Activated CD8-positive, alpha-beta T cell treated with anti-CD3 and anti-CD28 coated beads for 36 hours (primary cell): ENCODE measurements around the gene SV2A. TPM values are rescaled to one million over a fixed set of nuclear protein-coding genes. Genes with fewer than 3 reads are reported as not detected.

Experiments used
- ATAC-seq: fragments of 200-7000 bp; cut with Tn5 transposase; one replicate; pipeline ENCODE4 v1.10.0; 2021; ENCODE audit warnings: mild to moderate bottlenecking, moderate library complexity
- CTCF ChIA-PET: fragments of 350-600 bp; sonication (Branson Sonifier 250); formaldehyde crosslinking; loops from one replicate; lab custom pipeline; 2021; ENCODE audit warnings: antibody characterized with exemption; lab: Charles Lee
- POLR2A ChIA-PET: fragments of 350-600 bp; sonication (Branson Sonifier 250); formaldehyde crosslinking; loops from one replicate; lab custom pipeline; 2021; ENCODE audit warnings: antibody characterized with exemption; lab: Charles Lee
- DNase-seq: peaks from one replicate; pipeline ENCODE4 v3.0.0-alpha.2; 2020
- H3K27ac Mint-ChIP-seq: one replicate; pipeline ENCODE4 v1.8.0; 2021; ENCODE audit warnings: mild to moderate bottlenecking, mixed read lengths
- H3K27me3 Mint-ChIP-seq: one replicate; pipeline ENCODE4 v1.8.0; 2021; ENCODE audit warnings: mixed read lengths
- H3K36me3 Mint-ChIP-seq: one replicate; pipeline ENCODE4 v1.8.0; 2021; ENCODE audit warnings: low read depth, mixed read lengths
- H3K4me1 Mint-ChIP-seq: one replicate; pipeline ENCODE4 v1.8.0; 2021; ENCODE audit warnings: low read depth, mixed read lengths
- H3K4me3 Mint-ChIP-seq: one replicate; pipeline ENCODE4 v1.8.0; 2021; ENCODE audit warnings: mild to moderate bottlenecking, moderate library complexity, mixed read lengths
- H3K9me3 Mint-ChIP-seq: one replicate; pipeline ENCODE4 v1.8.0; 2021; ENCODE audit warnings: mixed read lengths
- intact Hi-C: fragments of 100-400 bp; cut with micrococcal nuclease; formaldehyde crosslinking; loops from one replicate; pipeline ENCODE4 v1.10.0; 2022
- total RNA-seq, 2 experiments: library from RNA; stranded (reverse); gene quantifications; one replicate each; pipeline ENCODE4 v1.2.3, GENCODE V29; 2021
- TF ChIP-seq, protein P1 (sequence below): fragments of 200-600 bp; IDR thresholded peaks from one replicate; pipeline ENCODE4 v1.8.0; 2022; ENCODE audit warnings: antibody characterized with exemption, mild to moderate bottlenecking

SV2A gene
- total RNA-seq, 2 experiments from 2014 or later: 8.2 to 9.1 TPM

DNA sequence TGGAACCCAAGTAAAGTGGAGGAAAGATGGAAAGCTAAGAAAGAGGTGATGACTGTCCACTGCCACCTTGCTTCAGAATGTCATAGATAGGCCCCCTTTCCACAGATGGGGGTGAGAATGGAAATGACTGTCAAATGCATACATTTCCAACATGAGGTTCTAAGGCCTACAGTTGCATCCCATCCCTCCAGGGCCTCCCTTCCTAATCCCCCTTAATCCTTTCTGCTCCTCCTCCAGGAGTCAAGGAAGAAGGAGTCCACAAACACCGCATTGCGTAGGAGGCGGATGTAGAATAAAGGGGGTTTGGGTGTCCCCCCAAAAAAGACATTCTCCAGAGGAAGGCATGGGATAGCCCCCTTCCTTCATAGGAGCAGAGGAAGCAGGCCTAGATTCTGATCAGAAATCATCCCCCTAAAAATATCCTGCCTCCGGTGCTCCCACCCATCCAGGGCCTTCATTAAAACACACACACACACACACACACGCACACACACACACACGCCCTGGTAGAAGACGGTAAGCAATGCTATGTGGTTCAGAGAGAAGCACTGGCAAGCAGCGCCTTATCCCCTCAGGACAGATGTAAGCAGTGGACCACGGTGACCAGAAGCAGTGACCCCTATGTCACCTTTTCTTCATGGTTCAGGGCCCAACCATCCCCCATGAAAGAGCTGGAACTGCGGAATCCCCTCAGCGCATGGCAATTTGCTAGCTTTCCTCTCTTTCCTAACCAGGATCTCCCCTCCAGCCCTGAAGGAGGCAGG lies 2.0 kb downstream of the SV2A start:
- Mint-ChIP-seq H3K4me3 (peak overlapping the region; percentile 81), H3K9me3 (no peaks in the 10 kb centered on the region), H3K36me3 (no peaks in the 10 kb centered on the region), H3K27ac (peak overlapping the region; percentile 6), H3K27me3 (no peaks in the 10 kb centered on the region), H3K4me1 (peaks cover 33% of the 10 kb centered on the region)
- DNase-seq: no peak
- intact Hi-C loops: no loop called here
- ChIA-PET POLR2A (interaction anchor here (1.3 to 7.6 kb wide), 4 partner anchors 10 to 319 kb away, joined by 3 to 61 read pairs (median 5); a partner anchor contains a TSS), CTCF (interaction anchor here (0.7 to 1.6 kb wide), 4 partner anchors 47 to 271 kb away, joined by 3 read pairs; no protein-coding TSS in a partner anchor)
- TF ChIP-seq, protein P1, sequence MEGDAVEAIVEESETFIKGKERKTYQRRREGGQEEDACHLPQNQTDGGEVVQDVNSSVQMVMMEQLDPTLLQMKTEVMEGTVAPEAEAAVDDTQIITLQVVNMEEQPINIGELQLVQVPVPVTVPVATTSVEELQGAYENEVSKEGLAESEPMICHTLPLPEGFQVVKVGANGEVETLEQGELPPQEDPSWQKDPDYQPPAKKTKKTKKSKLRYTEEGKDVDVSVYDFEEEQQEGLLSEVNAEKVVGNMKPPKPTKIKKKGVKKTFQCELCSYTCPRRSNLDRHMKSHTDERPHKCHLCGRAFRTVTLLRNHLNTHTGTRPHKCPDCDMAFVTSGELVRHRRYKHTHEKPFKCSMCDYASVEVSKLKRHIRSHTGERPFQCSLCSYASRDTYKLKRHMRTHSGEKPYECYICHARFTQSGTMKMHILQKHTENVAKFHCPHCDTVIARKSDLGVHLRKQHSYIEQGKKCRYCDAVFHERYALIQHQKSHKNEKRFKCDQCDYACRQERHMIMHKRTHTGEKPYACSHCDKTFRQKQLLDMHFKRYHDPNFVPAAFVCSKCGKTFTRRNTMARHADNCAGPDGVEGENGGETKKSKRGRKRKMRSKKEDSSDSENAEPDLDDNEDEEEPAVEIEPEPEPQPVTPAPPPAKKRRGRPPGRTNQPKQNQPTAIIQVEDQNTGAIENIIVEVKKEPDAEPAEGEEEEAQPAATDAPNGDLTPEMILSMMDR: no peak
- no peak for ATAC-seq

DNA sequence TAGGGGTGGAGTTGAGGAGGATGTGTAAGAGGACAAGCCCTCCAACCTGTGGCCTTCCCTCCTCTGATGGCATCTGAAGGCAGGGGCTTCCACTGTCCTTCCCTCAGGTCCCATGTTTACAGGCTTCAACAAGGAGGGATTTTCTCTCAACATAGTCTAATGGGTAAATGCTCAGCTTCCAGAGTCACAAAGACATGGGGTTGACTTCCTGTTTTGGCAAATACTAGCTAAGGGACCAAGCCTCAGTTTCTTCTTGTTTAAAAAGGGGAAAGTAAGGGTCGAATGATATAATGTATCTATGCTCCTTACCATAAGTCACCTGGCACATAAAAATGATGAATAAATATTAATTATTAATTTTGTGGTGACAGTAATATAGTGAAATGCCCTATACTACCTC lies 3.1 kb downstream of the SV2A start:
- no peaks in the 10 kb centered on the region for H3K27me3 Mint-ChIP-seq
- no peak for ATAC-seq
- TF ChIP-seq, protein P1: no peak
- H3K9me3 Mint-ChIP-seq: no peaks in the 10 kb centered on the region
- peaks cover 33% of the 10 kb centered on the region for H3K4me1 Mint-ChIP-seq
- H3K27ac Mint-ChIP-seq: no peak overlapping the region
- intact Hi-C loops: no loop called here
- ChIA-PET POLR2A (interaction anchor here (0.6 to 7.6 kb wide), 3 partner anchors 9 to 149 kb away, joined by 3 to 61 read pairs (median 7); a partner anchor contains a TSS), CTCF (interaction anchor here (1.1 to 1.4 kb wide), 2 partner anchors 26 to 273 kb away, joined by 3 to 4 read pairs; a partner anchor contains a TSS)
- no peaks in the 10 kb centered on the region for H3K36me3 Mint-ChIP-seq
- DNase-seq: no peak
- no peak overlapping the region for H3K4me3 Mint-ChIP-seq

DNA sequence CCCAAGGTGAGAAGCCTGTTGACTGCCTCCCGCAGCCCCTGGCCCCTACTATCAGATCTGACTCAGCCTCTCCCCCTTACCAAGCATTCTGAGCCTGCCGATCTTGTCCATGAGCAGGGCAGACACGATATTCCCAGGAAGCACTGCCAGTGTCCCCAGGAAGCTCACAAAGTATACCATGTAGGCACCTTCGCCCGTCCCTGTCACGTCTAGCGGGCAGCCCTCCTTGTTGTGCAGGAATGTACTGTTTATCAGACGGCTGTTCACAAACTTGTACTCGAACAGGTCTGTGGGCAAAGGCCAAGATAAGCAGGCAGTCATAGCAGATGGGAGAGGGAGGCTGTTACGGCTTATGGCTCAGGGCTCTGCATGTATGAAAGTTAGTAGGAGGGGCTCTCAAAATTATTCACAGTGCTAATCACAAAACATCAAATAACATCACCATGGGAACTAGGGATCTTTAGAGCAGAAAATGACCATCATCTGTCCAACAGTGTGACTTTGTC lies 11.0 kb downstream of the SV2A start:
- no peak for ATAC-seq
- no peaks in the 10 kb centered on the region for H3K9me3 Mint-ChIP-seq
- H3K36me3 Mint-ChIP-seq: peaks cover 7% of the 10 kb centered on the region
- DNase-seq: no peak
- ChIA-PET POLR2A (interaction anchor here (0.7 to 2.1 kb wide), 3 partner anchors 9 to 19 kb away, joined by 3 to 7 read pairs (median 6); a partner anchor contains a TSS), CTCF (interaction anchor here (0.8 kb wide), 1 partner anchor 19 kb away, joined by 3 read pairs; a partner anchor contains a TSS)
- no peak overlapping the region for H3K27ac Mint-ChIP-seq
- intact Hi-C loops: no loop called here
- H3K27me3 Mint-ChIP-seq: no peaks in the 10 kb centered on the region
- H3K4me3 Mint-ChIP-seq: no peak overlapping the region
- TF ChIP-seq, protein P1: no peak
- H3K4me1 Mint-ChIP-seq: no peaks in the 10 kb centered on the region

DNA sequence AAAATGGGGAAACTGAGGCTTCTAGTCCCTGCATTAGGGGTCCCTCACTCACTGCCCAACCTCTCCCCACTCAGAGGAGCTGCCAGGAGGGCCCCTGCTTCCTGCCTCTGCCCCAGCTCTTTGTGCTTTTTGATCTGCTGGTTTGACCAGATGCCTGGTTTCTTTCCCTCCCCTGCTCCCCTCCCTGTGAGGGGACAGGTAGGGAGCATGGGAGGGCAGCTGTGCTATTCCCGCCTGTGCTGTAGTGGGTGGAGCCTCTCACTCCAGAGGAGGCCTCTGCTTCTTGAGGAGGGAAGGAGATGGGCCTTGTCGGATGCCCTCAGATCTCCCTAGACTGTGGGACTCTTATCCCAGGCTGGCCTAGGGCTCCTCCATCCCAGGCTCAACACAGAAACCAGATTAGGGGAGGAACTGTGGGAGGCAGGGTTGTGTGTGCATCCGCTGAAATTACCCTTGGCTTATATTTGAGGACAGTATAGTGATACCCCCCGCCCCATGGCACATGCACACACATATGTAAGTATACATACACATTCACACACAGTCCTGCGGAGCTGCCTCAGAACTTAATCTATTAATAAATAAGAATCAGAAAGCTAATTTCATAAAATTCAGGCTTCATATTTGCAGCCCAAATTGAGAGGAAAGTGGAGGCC lies 13.7 kb downstream of the SV2A start:
- CTCF ChIA-PET: no interaction called here
- Mint-ChIP-seq H3K27me3 (no peaks in the 10 kb centered on the region), H3K9me3 (no peaks in the 10 kb centered on the region), H3K4me1 (peaks cover 17% of the 10 kb centered on the region), H3K36me3 (peaks cover 21% of the 10 kb centered on the region), H3K27ac (no peak overlapping the region), H3K4me3 (no peak overlapping the region)
- intact Hi-C loops: no loop called here
- POLR2A ChIA-PET: interaction anchor here (0.9 to 7.8 kb wide), 4 partner anchors 10 to 24 kb away, joined by 3 to 104 read pairs (median 4); partner anchors contain the start of gene SF3B4
- TF ChIP-seq, protein P1: no peak
- DNase-seq: no peak
- ATAC-seq: no peak
